ACHN (cell line): ENCODE measurements around the gene GPNMB.
A peak's percentile ranks its signal among the peaks of the same experiment; 100 is the strongest.
"Not testable (repeated sequence)": the region's sequence is repeated elsewhere in the genome, so short reads cannot be mapped to it uniquely, and the experiment has no call there.

Experiments
- DNase-seq: peaks from one replicate; pipeline ENCODE4 v3.0.0-alpha.2; 2015
- in situ Hi-C: cut with HindIII; loops from 2 replicates; pipeline ENCODE4 v1.10.0; 2017; ENCODE audit warnings: low sequenced_read_pairs, low pct_ligation_motif_present, low pct_unique_long_range_greater_than_20kb

Gene GPNMB

GRCh38 chr7:23224364-23224763 lies 22.2 kb upstream of the GPNMB start:
- in situ Hi-C loops, DNase-seq: not testable (repeated sequence)

- in situ Hi-C loops = no loop called here
- no peak for DNase-seq
Observed at GRCh38 chr7:23226844-23227450, 19.6 kb upstream of the GPNMB start.

GRCh38 chr7:23228412-23228811 lies 18.2 kb upstream of the GPNMB start:
- in situ Hi-C loops = no loop called here
- DNase-seq = no peak

- no peak for DNase-seq
- in situ Hi-C loops = no loop called here
Observed at GRCh38 chr7:23230641-23231101, 15.9 kb upstream of the GPNMB start.

GRCh38 chr7:23232966-23233365 lies 13.6 kb upstream of the GPNMB start:
- in situ Hi-C loops = no loop called here
- no peak for DNase-seq

GRCh38 chr7:23234569-23235296 lies 11.8 kb upstream of the GPNMB start:
- in situ Hi-C loops = no loop called here
- DNase-seq = no peak

- peak; percentile 31 for DNase-seq
- in situ Hi-C loops = no loop called here
Observed at GRCh38 chr7:23235813-23236221, 10.8 kb upstream of the GPNMB start.

- in situ Hi-C loops = no loop called here
- no peak for DNase-seq
Observed at GRCh38 chr7:23237000-23237399, 9.6 kb upstream of the GPNMB start.

- in situ Hi-C loops = no loop called here
- no peak for DNase-seq
Observed at GRCh38 chr7:23238983-23239652, 7.5 kb upstream of the GPNMB start.

- DNase-seq = no peak
- in situ Hi-C loops = no loop called here
Observed at GRCh38 chr7:23239698-23240097, 6.9 kb upstream of the GPNMB start.

- in situ Hi-C loops = no loop called here
Observed at GRCh38 chr7:23242321-23242720, 4.3 kb upstream of the GPNMB start.

GRCh38 chr7:23242935-23243334 lies 3.6 kb upstream of the GPNMB start:
- in situ Hi-C loops = no loop called here
- DNase-seq = no peak

More at GRCh38 chr7:23242321-23242720, 4.3 kb upstream of the GPNMB start:
- DNase-seq = no peak

- DNase-seq = no peak
- in situ Hi-C loops = no loop called here
Observed at GRCh38 chr7:23247046-23247602, 549 bp downstream of the GPNMB start.

- no peak for DNase-seq
- in situ Hi-C loops = no loop called here
Observed at GRCh38 chr7:23247603-23248335, 1.2 kb downstream of the GPNMB start.

- no peak for DNase-seq
- in situ Hi-C loops = no loop called here
Observed at GRCh38 chr7:23249486-23249885, 2.9 kb downstream of the GPNMB start.

GRCh38 chr7:23254051-23254681 lies 7.6 kb downstream of the GPNMB start:
- in situ Hi-C loops = loop anchor here (25.0 kb wide), 1 partner anchor 458 kb away; the partner anchor contains the start of gene STK31

GRCh38 chr7:23256731-23257130 lies 10.2 kb downstream of the GPNMB start:
- no peak for DNase-seq
- in situ Hi-C loops = loop anchor here (25.0 kb wide), 1 partner anchor 456 kb away; the partner anchor contains the start of gene STK31

More at GRCh38 chr7:23254051-23254681, 7.6 kb downstream of the GPNMB start:
- DNase-seq = no peak

GRCh38 chr7:23260371-23260770 lies 13.8 kb downstream of the GPNMB start:
- DNase-seq = no peak
- in situ Hi-C loops = loop anchor here (25.0 kb wide), 1 partner anchor 452 kb away; the partner anchor contains the start of gene STK31
